K562 (cell line): ENCODE measurements around the gene AP1B1. TPM values are rescaled to one million over a fixed set of nuclear protein-coding genes. Genes with fewer than 3 reads are reported as not detected.

ENCODE experiments used
- CREBBP ChIP-seq: IDR thresholded peaks from one replicate; pipeline ENCODE4 v1.6.1; 2012; ENCODE audit warnings: low read depth, mild to moderate bottlenecking, control low read depth, inconsistent platforms, low read length
- EGR1 ChIP-seq: fragments of 450-650 bp; conservative IDR thresholded peaks from 2 replicates; pipeline ENCODE4 v1.6.1; 2017; ENCODE audit warnings: mild to moderate bottlenecking
- ETV1 ChIP-seq: fragments of 450-650 bp; conservative IDR thresholded peaks from 2 replicates; pipeline ENCODE4 v1.6.1; 2016; ENCODE audit warnings: missing genetic modification characterization, control low read depth, low read depth, missing compliant biosample characterization
- ETV5 ChIP-seq: sonication (generic); formaldehyde crosslinking; IDR thresholded peaks from 2 replicates; pipeline ENCODE4 v1.4.0; 2020; ENCODE audit warnings: low read depth, mild to moderate bottlenecking, missing genetic modification reagents
- FIP1L1 ChIP-seq: fragments of 200-400 bp; formaldehyde crosslinking; IDR thresholded peaks from 2 replicates; pipeline ENCODE4 v1.6.1; 2018; ENCODE audit warnings: mild to moderate bottlenecking, low read depth, low read length; ENCODE audit not compliant: poor library complexity, severe bottlenecking
- GABPB2 ChIP-seq: fragments of 250-450 bp; sonication (Bioruptor Pico); conservative IDR thresholded peaks from 2 replicates; pipeline ENCODE4 v1.5.1; 2021; ENCODE audit warnings: mild to moderate bottlenecking
- HDGF ChIP-seq: fragments of 450-650 bp; IDR thresholded peaks from 2 replicates; pipeline ENCODE4 v1.6.1; 2016
- KAT2B ChIP-seq: IDR thresholded peaks from one replicate; pipeline ENCODE4 v1.6.1; 2012; ENCODE audit warnings: low read depth, mild to moderate bottlenecking, control low read depth, inconsistent platforms, low read length, moderate library complexity
- MAZ ChIP-seq, 2 experiments: fragments of 450-650 bp in 1 of 2; sonication (generic) in 1 of 2; formaldehyde crosslinking; IDR thresholded peaks in 1 of 2; conservative IDR thresholded peaks in 1 of 2; 2 replicates each; pipeline versions ENCODE4 v1.4.0 to v1.5.0; 2020; ENCODE audit warnings: mild to moderate bottlenecking in 1 of 2, missing genetic modification reagents in 1 of 2
- MYC ChIP-seq, 2 experiments: fragments of 250-450 bp in 1 of 2; sonication (Bioruptor Pico) in 1 of 2; IDR thresholded peaks; 2 replicates each; pipeline versions ENCODE4 v1.5.1 to v1.6.1; 2012 to 2021; ENCODE audit warnings: low read depth in 2 of 2, borderline replicate concordance in 1 of 2, improper control_type of control experiment in 1 of 2, low read length in 1 of 2, mild to moderate bottlenecking in 1 of 2, moderate library complexity in 1 of 2
- PTBP1 ChIP-seq: fragments of 200-400 bp; formaldehyde crosslinking; IDR thresholded peaks from 2 replicates; pipeline ENCODE4 v1.6.1; 2017; ENCODE audit warnings: low read depth, low read length
- SMAD4 ChIP-seq: fragments of 250-450 bp; sonication (Bioruptor Pico); conservative IDR thresholded peaks from 2 replicates; pipeline ENCODE4 v1.8.0; 2021; ENCODE audit warnings: inconsistent platforms, mild to moderate bottlenecking, moderate library complexity
- SMARCA5 ChIP-seq: fragments of 450-650 bp; IDR thresholded peaks from 2 replicates; pipeline ENCODE4 v1.6.1; 2016
- TEAD1 ChIP-seq, 2 experiments: fragments of 450-650 bp in 1 of 2; sonication (generic) in 1 of 2; formaldehyde crosslinking; IDR thresholded peaks; 2 replicates each; pipeline versions ENCODE4 v1.4.0 to v1.8.0; 2020 to 2022; ENCODE audit warnings: mild to moderate bottlenecking in 2 of 2, missing genetic modification reagents in 1 of 2
- polyA plus RNA-seq, 8 experiments: library from polyadenylated mRNA; depleted of rRNA in 4 of 8; stranded (reverse) in 5 of 8; unstranded in 3 of 8; fragments of >200 nt; fragmentation: Nextera tagmentation in 2 of 8; fragmentation: Illumina TruSeq in 1 of 8; extraction: Ambion mirVana in 2 of 8; extraction: Trizol in 1 of 8; gene quantifications; 2 replicates each; pipeline versions ENCODE4 v1.2.1 to v1.2.3, GENCODE V29; 2011 to 2014; ENCODE audit warnings: inconsistent platforms in 1 of 8, missing spikeins in 1 of 8
- total RNA-seq, 7 experiments: library from RNA; depleted of rRNA in 6 of 7; stranded (reverse); fragments of >200 nt in 6 of 7; fragmentation: Illumina TruSeq in 2 of 7; extraction: Trizol in 2 of 7; gene quantifications; 2 replicates each; pipeline versions ENCODE4 v1.2.1 to v1.2.3, GENCODE V29; 2011 to 2021; ENCODE audit warnings: low replicate concordance in 1 of 7
- TF ChIP-seq, protein P1 (sequence below): fragments of 250-450 bp; sonication (Bioruptor Pico); IDR thresholded peaks from 2 replicates; pipeline ENCODE4 v1.4.0; 2020; ENCODE audit warnings: borderline replicate concordance
- TF ChIP-seq, protein P2 (sequence below), 3 experiments: IDR thresholded peaks in 2 of 3; conservative IDR thresholded peaks in 1 of 3; 2 replicates each; pipeline ENCODE4 v1.5.1; 2011 to 2012; ENCODE audit warnings: low read length in 3 of 3, mild to moderate bottlenecking in 3 of 3, control low read depth in 2 of 3, improper control_type of control experiment in 1 of 3, inconsistent platforms in 1 of 3, low read depth in 1 of 3, mixed read lengths in 1 of 3, moderate library complexity in 1 of 3; ENCODE audit not compliant: insufficient read depth in 2 of 3
- TF ChIP-seq, protein P3 (sequence below): fragments of 450-650 bp; IDR thresholded peaks from one replicate; pipeline ENCODE4 v1.6.1; 2018; ENCODE audit warnings: mild to moderate bottlenecking, moderate library complexity; ENCODE audit not compliant: partially characterized antibody
- TF ChIP-seq, protein P4 (sequence below): fragments of 250-450 bp; sonication (Bioruptor Pico); IDR thresholded peaks from 2 replicates; pipeline ENCODE4 v1.8.0; 2021; ENCODE audit warnings: moderate library complexity, mild to moderate bottlenecking, inconsistent platforms
- TF ChIP-seq, protein P5 (sequence below): sonication (generic); formaldehyde crosslinking; IDR thresholded peaks from 2 replicates; pipeline ENCODE4 v1.9.0; 2022; ENCODE audit warnings: mild to moderate bottlenecking, missing genetic modification reagents

AP1B1 gene
- total and polyA plus RNA-seq, 9 of the 15 experiments (the other 6 are each of a cell fraction or from before 2014, with no cell fraction given) = 1.2 to 60.9 (median 30.1) TPM

DNA sequence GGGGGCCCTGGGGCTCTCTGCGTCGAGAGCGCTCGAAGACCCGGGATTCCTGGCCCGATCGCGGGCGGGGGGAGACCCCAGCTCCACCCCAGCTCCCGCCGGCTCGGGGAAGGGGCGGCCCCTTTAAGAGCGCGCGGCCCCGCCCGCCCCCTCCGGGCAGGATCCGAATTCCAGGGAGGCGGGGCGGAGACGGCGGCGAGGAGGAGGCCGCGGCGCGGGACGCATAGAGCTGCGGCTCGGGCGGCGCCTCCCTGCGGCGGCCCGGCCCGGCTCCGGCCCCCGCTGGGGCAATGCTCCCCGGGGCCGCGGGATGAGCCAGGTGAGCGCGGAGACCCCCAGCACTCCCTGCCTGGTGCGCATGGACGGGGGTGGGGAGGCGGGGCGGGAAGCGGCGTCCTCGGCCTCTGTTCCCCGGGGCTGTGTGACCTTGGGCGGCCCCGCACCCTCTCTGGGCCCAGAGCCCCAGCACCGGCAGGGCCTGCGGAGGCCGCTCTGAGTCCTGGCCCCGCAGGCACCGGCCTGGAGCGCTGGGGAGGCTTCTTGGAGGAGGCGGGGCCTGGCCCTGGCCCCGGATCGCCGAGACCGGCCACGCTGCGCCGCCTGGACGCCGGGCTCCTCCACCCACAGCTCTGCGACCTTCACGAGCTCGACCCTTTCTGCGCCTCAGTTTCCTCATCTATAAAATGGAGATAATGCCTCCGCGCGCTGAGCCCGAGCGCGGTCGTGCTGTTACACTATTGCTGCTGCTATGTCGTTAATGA is 81.4 kb downstream of the AP1B1 start (continued):
- TF ChIP-seq TEAD1 (CRISPR knock-in tag; IDR thresholded peaks at IDR 0.05) (peak in 1 of 2 experiments; percentile 94; a peak in 2 of 4 replicates), EGR1 (0 out of 2 replicates have a peak, but pooled peaks have one; percentile 12), ETV5 (0 out of 2 replicates have a peak, but pooled peaks have one; percentile 11), ETV1 (tag) (no peak), MYC (IDR thresholded peaks at IDR 0.05; ENCODE audit: low read depth, low read length) (0 out of 2 replicates have a peak, but pooled peaks have one; percentile 7), MYC (CRISPR knock-in tag; IDR thresholded peaks at IDR 0.05; ENCODE audit: borderline replicate concordance, low read depth) (no peak), MAZ (CRISPR knock-in tag; conservative IDR thresholded peaks at IDR 0.05 in 1 of 2, IDR thresholded peaks at IDR 0.05 in 1 of 2) (peak; percentile 88 to 92), FIP1L1 (peak; percentile 24), PTBP1 (peak; percentile 86), CREBBP (no peak), SMAD4 (CRISPR knock-in tag) (0 out of 2 replicates have a peak, but pooled peaks have one; percentile 12), HDGF (no peak), KAT2B (no peak), SMARCA5 (peak; percentile 80), GABPB2 (CRISPR knock-in tag) (no peak)
- TF ChIP-seq, protein P1, sequence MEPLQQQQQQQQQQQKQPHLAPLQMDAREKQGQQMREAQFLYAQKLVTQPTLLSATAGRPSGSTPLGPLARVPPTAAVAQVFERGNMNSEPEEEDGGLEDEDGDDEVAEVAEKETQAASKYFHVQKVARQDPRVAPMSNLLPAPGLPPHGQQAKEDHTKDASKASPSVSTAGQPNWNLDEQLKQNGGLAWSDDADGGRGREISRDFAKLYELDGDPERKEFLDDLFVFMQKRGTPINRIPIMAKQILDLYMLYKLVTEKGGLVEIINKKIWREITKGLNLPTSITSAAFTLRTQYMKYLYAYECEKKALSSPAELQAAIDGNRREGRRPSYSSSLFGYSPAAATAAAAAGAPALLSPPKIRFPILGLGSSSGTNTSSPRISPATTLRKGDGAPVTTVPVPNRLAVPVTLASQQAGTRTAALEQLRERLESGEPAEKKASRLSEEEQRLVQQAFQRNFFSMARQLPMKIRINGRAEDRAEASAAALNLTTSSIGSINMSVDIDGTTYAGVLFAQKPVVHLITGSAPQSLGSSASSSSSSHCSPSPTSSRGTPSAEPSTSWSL (CRISPR knock-in tag) = no peak
- TF ChIP-seq, protein P2, sequence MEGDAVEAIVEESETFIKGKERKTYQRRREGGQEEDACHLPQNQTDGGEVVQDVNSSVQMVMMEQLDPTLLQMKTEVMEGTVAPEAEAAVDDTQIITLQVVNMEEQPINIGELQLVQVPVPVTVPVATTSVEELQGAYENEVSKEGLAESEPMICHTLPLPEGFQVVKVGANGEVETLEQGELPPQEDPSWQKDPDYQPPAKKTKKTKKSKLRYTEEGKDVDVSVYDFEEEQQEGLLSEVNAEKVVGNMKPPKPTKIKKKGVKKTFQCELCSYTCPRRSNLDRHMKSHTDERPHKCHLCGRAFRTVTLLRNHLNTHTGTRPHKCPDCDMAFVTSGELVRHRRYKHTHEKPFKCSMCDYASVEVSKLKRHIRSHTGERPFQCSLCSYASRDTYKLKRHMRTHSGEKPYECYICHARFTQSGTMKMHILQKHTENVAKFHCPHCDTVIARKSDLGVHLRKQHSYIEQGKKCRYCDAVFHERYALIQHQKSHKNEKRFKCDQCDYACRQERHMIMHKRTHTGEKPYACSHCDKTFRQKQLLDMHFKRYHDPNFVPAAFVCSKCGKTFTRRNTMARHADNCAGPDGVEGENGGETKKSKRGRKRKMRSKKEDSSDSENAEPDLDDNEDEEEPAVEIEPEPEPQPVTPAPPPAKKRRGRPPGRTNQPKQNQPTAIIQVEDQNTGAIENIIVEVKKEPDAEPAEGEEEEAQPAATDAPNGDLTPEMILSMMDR (IDR thresholded peaks at IDR 0.05 in 2 of 3, conservative IDR thresholded peaks at IDR 0.05 in 1 of 3; ENCODE audit: insufficient read depth in 2 of 3, low read depth in 1 of 3, low read length in 3 of 3) = peak in 1 of 3 experiments; percentile 14; a peak in 2 of 6 replicates
- TF ChIP-seq, protein P3, sequence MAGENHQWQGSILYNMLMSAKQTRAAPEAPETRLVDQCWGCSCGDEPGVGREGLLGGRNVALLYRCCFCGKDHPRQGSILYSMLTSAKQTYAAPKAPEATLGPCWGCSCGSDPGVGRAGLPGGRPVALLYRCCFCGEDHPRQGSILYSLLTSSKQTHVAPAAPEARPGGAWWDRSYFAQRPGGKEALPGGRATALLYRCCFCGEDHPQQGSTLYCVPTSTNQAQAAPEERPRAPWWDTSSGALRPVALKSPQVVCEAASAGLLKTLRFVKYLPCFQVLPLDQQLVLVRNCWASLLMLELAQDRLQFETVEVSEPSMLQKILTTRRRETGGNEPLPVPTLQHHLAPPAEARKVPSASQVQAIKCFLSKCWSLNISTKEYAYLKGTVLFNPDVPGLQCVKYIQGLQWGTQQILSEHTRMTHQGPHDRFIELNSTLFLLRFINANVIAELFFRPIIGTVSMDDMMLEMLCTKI = no peak
- TF ChIP-seq, protein P4, sequence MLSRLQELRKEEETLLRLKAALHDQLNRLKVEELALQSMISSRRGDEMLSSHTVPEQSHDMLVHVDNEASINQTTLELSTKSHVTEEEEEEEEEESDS (CRISPR knock-in tag) = no peak
- TF ChIP-seq, protein P5, sequence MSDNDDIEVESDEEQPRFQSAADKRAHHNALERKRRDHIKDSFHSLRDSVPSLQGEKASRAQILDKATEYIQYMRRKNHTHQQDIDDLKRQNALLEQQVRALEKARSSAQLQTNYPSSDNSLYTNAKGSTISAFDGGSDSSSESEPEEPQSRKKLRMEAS (CRISPR knock-in tag) = 0 out of 2 replicates have a peak, but pooled peaks have one; percentile 12
